Stimulated activated CD8-positive, alpha-beta memory T cell treated with anti-CD3 and anti-CD28 coated beads, Interleukin-2, amount 100 ng/mL, for 48 hours (primary cell): ENCODE data around the gene IL9.
"Not testable (repeated sequence)": the region's sequence is repeated elsewhere in the genome, so short reads cannot be mapped to it uniquely, and the experiment has no call there.

Source experiments
- DNase-seq, 2 donors: peaks; one replicate each; pipeline ENCODE4 v3.0.0-alpha.2; 2020; ENCODE audit warnings: low read depth in 2 of 2

Gene IL9

GRCh38 chr5:135868681-135869080 lies 27.0 kb downstream of the IL9 start:
- no peak for DNase-seq

GRCh38 chr5:135867599-135867998 lies 28.0 kb downstream of the IL9 start:
- DNase-seq = no peak

GRCh38 chr5:135866016-135866415 lies 29.6 kb downstream of the IL9 start:
- no peak for DNase-seq

GRCh38 chr5:135864503-135865435 lies 30.9 kb downstream of the IL9 start:
- no peak for DNase-seq

- DNase-seq = no peak
Observed at GRCh38 chr5:135862744-135863143, 32.9 kb downstream of the IL9 start.

GRCh38 chr5:135862086-135862485 lies 33.6 kb downstream of the IL9 start:
- DNase-seq = no peak

GRCh38 chr5:135861641-135862040 lies 34.0 kb downstream of the IL9 start:
- DNase-seq = no peak

GRCh38 chr5:135859641-135860040 lies 36.0 kb downstream of the IL9 start:
- no peak for DNase-seq

- DNase-seq = not testable (repeated sequence)
Observed at GRCh38 chr5:135859186-135859585, 36.5 kb downstream of the IL9 start.

GRCh38 chr5:135857630-135858311 lies 37.9 kb downstream of the IL9 start:
- DNase-seq = no peak

GRCh38 chr5:135851915-135852845 lies 43.5 kb downstream of the IL9 start:
- no peak for DNase-seq

GRCh38 chr5:135851186-135851914 lies 44.3 kb downstream of the IL9 start:
- no peak for DNase-seq

GRCh38 chr5:135850671-135851070 lies 45.0 kb downstream of the IL9 start:
- DNase-seq = no peak

- DNase-seq = no peak
Observed at GRCh38 chr5:135850231-135850630, 45.4 kb downstream of the IL9 start.

GRCh38 chr5:135847976-135848375 lies 47.7 kb downstream of the IL9 start:
- DNase-seq = no peak

GRCh38 chr5:135846311-135846710 lies 49.3 kb downstream of the IL9 start:
- DNase-seq = no peak

- DNase-seq = no peak
Observed at GRCh38 chr5:135843571-135844337, 51.9 kb downstream of the IL9 start.

- no peak for DNase-seq
Observed at GRCh38 chr5:135842737-135843136, 52.9 kb downstream of the IL9 start.
